Gastroesophageal sphincter (tissue), 3 donors: ENCODE results near the gene GLMN.

Experiments
- CTCF ChIP-seq, 4 experiments: fragments of 200-600 bp in 2 of 4; fragments of 450-650 bp in 2 of 4; sonication (generic) in 1 of 4; IDR thresholded peaks; one replicate each; pipeline ENCODE4 v1.5.1; 2017 to 2019; ENCODE audit warnings: antibody characterized with exemption in 4 of 4, mild to moderate bottlenecking in 2 of 4, moderate library complexity in 2 of 4
- EP300 ChIP-seq: sonication (generic); formaldehyde crosslinking; IDR thresholded peaks from one replicate; pipeline ENCODE4 v1.6.1; 2017; ENCODE audit warnings: antibody characterized with exemption, mild to moderate bottlenecking
- POLR2A ChIP-seq, 2 donors: fragments of 450-650 bp; IDR thresholded peaks; one replicate each; pipeline ENCODE4 v1.6.1; 2017; ENCODE audit warnings: antibody characterized with exemption in 2 of 2, mild to moderate bottlenecking in 2 of 2, moderate library complexity in 1 of 2
- POLR2AphosphoS5 ChIP-seq: sonication (generic); formaldehyde crosslinking; IDR thresholded peaks from one replicate; pipeline ENCODE4 v1.6.1; 2017; ENCODE audit warnings: antibody characterized with exemption

- no peak for TF ChIP-seq POLR2AphosphoS5
- TF ChIP-seq CTCF (IDR thresholded peaks at IDR 0.05), result no peak
- no peak for TF ChIP-seq EP300
- TF ChIP-seq POLR2A (IDR thresholded peaks at IDR 0.05), result no peak
Observed at GRCh38 chr1:92342401-92342800, 43.6 kb upstream of the GLMN start.
